IPS DF 6.9 (cell line): ENCODE data around the gene DNAI1.
"Not testable (repeated sequence)": the region's sequence is repeated elsewhere in the genome, so short reads cannot be mapped to it uniquely, and the experiment has no call there.

ENCODE experiments used
- DNase-seq: peaks from one replicate; pipeline ENCODE4 v3.0.0-alpha.2; 2013; ENCODE audit warnings: low read depth, low spot score
- H3K27ac ChIP-seq: one replicate; pipeline ENCODE4 v1.5.1; 2013; ENCODE audit warnings: low read length, control low read depth
- H3K27me3 ChIP-seq: 2 replicates; pipeline ENCODE4 v1.6.1; 2013; ENCODE audit warnings: mild to moderate bottlenecking, low read length; ENCODE audit not compliant: control insufficient read depth, insufficient read depth
- H3K36me3 ChIP-seq: 2 replicates; pipeline ENCODE4 v1.6.1; 2013; ENCODE audit warnings: low read length; ENCODE audit not compliant: control insufficient read depth, insufficient read depth
- H3K4me1 ChIP-seq: 2 replicates; pipeline ENCODE4 v1.6.1; 2013; ENCODE audit warnings: low read length; ENCODE audit not compliant: control insufficient read depth, insufficient read depth
- H3K4me3 ChIP-seq: 2 replicates; pipeline ENCODE4 v1.5.1; 2013; ENCODE audit warnings: mild to moderate bottlenecking, low read length
- H3K9me3 ChIP-seq: 2 replicates; pipeline ENCODE4 v1.6.1; 2013; ENCODE audit warnings: low read length, inconsistent platforms; ENCODE audit not compliant: control insufficient read depth, insufficient read depth
- WGBS: extraction: QIAGEN DNeasy Blood & Tissue Kit; methylation state at CpG from one replicate; pipeline ENCODE4 v1.1.7; 2013; ENCODE audit warnings: mixed read lengths, missing lambda C conversion rate; ENCODE audit not compliant: insufficient read length, insufficient coverage; 5-methylcytosine and 5-hydroxymethylcytosine counted together

Gene DNAI1

GRCh38 chr9:34431667-34432066, 26.9 kb upstream of the DNAI1 start:
- H3K4me1 ChIP-seq, result no peaks in the 10 kb centered on the region
- no peak overlapping the region for H3K27ac ChIP-seq
- H3K9me3 ChIP-seq, result no peaks in the 10 kb centered on the region
- no peaks in the 10 kb centered on the region for H3K36me3 ChIP-seq
- no peak for DNase-seq
- H3K4me3 ChIP-seq, result no peak overlapping the region
- H3K27me3 ChIP-seq, result no peaks in the 10 kb centered on the region
- WGBS, result no CpG with 5 or more reads among the region's 2 CpGs

DNA sequence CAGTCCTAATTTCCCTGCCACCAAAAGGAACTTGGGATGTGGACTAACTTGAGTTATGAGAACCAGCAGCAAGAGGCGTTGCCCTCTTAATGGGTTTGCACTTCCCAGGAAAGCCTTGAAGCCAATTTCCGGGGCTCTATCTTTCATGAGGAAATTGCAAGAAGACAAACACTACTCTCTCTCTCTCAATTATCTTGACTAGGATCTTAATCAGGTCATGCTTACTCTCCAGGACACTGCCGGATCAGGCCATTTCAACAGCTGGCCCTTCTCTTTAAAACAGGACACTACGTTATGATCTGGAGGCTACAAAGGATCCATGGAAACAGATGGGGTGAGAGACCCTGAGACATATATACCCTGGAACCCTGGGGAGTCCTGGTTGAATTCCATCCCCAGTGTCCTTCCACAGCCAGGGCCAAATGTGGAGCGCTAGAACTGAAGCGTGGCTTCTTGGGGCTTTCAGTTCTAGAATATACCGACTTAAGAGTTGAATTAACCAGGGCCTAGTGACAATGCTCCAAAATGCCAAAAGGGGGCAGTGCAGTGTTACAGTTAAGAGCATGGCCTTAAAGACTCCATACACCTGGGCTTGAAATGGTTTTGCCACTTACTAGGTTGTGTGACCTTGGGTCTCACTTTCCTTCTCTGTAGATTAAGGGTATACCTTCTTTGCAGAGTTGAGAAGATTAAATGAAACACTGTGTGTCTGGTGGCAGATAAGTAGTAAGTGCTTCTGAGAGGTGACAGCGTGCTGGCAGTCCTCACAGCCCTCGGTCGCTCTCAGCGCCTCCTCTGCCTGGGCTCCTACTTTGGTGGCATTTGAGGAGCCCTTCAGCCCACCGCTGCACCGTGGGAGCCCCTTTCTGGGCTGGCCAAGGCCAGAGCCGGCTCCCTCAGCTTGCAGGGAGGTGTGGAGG, 21.3 kb upstream of the DNAI1 start:
- Histone ChIP-seq H3K27me3 (no peaks in the 10 kb centered on the region), H3K4me1 (no peaks in the 10 kb centered on the region), H3K9me3 (no peaks in the 10 kb centered on the region), H3K27ac (no peak overlapping the region), H3K36me3 (no peaks in the 10 kb centered on the region), H3K4me3 (no peak overlapping the region)
- peak; percentile 81 for DNase-seq
- WGBS, result no CpG with 5 or more reads among the region's 14 CpGs

DNA sequence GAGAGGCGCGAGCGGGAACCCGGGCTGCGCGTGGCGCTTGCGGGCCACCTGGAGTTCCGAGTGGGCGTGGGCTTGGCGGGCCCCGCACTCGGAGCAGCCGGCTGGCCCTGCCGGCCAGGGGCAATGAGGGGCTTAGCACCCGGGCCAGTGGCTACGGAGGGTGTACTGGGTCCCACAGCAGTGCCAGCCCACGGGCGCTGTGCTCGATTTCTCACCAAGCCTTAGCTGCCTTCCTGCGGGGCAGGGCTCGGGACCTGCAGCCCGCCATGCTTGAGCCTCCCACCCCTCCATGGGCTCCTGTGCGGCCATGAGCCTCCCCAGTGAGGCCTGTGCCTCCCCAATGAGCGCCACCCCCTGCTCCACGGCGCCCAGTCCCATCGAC, 20.7 kb upstream of the DNAI1 start:
- H3K36me3 ChIP-seq, DNase-seq, H3K4me1 ChIP-seq, H3K27ac ChIP-seq, H3K9me3 ChIP-seq, H3K27me3 ChIP-seq, H3K4me3 ChIP-seq: not testable (repeated sequence)
- no CpG with 5 or more reads among the region's 28 CpGs for WGBS

- WGBS, result no CpG with 5 or more reads among the region's 4 CpGs
- H3K27ac ChIP-seq, H3K9me3 ChIP-seq, H3K36me3 ChIP-seq, H3K4me3 ChIP-seq, H3K27me3 ChIP-seq, DNase-seq, H3K4me1 ChIP-seq: not testable (repeated sequence)
These were observed 20.1 kb upstream of the DNAI1 start for GRCh38 chr9:34438465-34438864.

DNA sequence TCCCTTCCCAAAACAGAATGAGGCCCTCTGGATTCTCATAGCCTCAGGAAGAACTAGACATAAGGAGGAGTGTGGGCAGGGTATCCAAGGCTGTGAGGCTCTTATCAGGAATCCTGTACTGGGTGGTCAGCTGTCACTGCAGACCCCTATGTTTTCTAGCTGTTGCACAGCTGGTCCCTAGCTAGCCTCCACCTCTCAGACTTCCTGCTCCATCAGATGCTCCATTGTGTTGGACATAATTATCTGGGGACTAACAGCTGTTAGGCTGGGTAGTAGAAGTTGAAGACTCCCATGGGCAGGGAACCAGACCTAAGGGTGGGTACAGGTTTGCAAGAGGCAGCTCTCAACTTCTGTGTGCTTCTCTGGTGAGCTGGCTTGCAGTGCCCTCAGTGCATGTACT, 18.6 kb upstream of the DNAI1 start:
- H3K36me3 ChIP-seq, result no peaks in the 10 kb centered on the region
- H3K9me3 ChIP-seq, result no peaks in the 10 kb centered on the region
- DNase-seq, result no peak
- H3K27me3 ChIP-seq, result no peaks in the 10 kb centered on the region
- no peak overlapping the region for H3K4me3 ChIP-seq
- H3K27ac ChIP-seq, result no peak overlapping the region
- H3K4me1 ChIP-seq, result no peaks in the 10 kb centered on the region

GRCh38 chr9:34442770-34443169, 15.8 kb upstream of the DNAI1 start:
- WGBS, result no CpG with 5 or more reads among the region's 1 CpG
- Histone ChIP-seq H3K36me3 (no peaks in the 10 kb centered on the region), H3K4me3 (no peak overlapping the region), H3K9me3 (no peaks in the 10 kb centered on the region), H3K27ac (no peak overlapping the region), H3K4me1 (no peaks in the 10 kb centered on the region), H3K27me3 (no peaks in the 10 kb centered on the region)
- no peak for DNase-seq

DNA sequence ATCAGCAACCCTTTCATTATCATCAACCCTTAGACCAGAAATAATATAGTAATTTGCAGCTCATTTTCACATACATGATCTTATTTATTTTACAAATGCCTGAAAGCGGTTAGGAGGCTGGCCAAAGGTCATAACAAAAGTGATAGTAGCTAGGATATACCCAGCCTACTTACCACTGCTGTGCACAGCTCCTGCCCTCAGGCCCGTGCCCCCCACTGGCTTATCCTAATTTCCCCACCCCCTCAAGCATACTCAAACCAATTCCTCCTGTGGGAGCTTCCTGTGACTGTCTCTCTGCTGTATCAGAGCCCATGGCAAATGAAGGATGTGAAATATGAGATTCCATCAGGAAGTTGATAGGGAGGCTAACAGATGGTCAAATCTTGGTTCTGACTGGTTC, 15.1 kb upstream of the DNAI1 start:
- Histone ChIP-seq H3K27me3 (no peaks in the 10 kb centered on the region), H3K4me1 (no peaks in the 10 kb centered on the region), H3K27ac (no peak overlapping the region), H3K4me3 (no peak overlapping the region), H3K9me3 (no peaks in the 10 kb centered on the region), H3K36me3 (no peaks in the 10 kb centered on the region)
- no peak for DNase-seq
- no CpG with 5 or more reads among the region's 2 CpGs for WGBS

- Histone ChIP-seq H3K9me3 (no peaks in the 10 kb centered on the region), H3K27me3 (no peaks in the 10 kb centered on the region), H3K4me1 (no peaks in the 10 kb centered on the region), H3K27ac (no peak overlapping the region), H3K4me3 (no peak overlapping the region), H3K36me3 (no peaks in the 10 kb centered on the region)
- DNase-seq, result no peak
These were observed 14.6 kb upstream of the DNAI1 start for GRCh38 chr9:34443976-34444375.

- H3K4me1 ChIP-seq, result peaks cover 2% of the 10 kb centered on the region; the same call in 1 of the 2 replicates
- no peaks in the 10 kb centered on the region for H3K27me3 ChIP-seq
- H3K27ac ChIP-seq, result no peak overlapping the region
- H3K4me3 ChIP-seq, result no peak overlapping the region
- H3K36me3 ChIP-seq, result no peaks in the 10 kb centered on the region
- no peaks in the 10 kb centered on the region for H3K9me3 ChIP-seq
- DNase-seq, result no peak
These were observed 12.1 kb upstream of the DNAI1 start for GRCh38 chr9:34446468-34446891.

GRCh38 chr9:34446951-34447350, 11.7 kb upstream of the DNAI1 start:
- WGBS, result no CpG with 5 or more reads among the region's 1 CpG

GRCh38 chr9:34450644-34451043, 8.0 kb upstream of the DNAI1 start:
- no peak for DNase-seq
- Histone ChIP-seq H3K27ac (no peak overlapping the region), H3K27me3 (no peaks in the 10 kb centered on the region), H3K36me3 (no peaks in the 10 kb centered on the region), H3K4me3 (no peak overlapping the region), H3K9me3 (no peaks in the 10 kb centered on the region), H3K4me1 (peaks cover 2% of the 10 kb centered on the region; the same call in 1 of the 2 replicates)
- WGBS, result 100% methylated on average over 1 of the region's 10 CpGs

More at GRCh38 chr9:34446951-34447350, 11.7 kb upstream of the DNAI1 start:
- Histone ChIP-seq H3K4me1 (peaks cover 2% of the 10 kb centered on the region; the same call in 1 of the 2 replicates), H3K36me3 (no peaks in the 10 kb centered on the region), H3K27me3 (no peaks in the 10 kb centered on the region), H3K27ac (no peak overlapping the region), H3K9me3 (no peaks in the 10 kb centered on the region), H3K4me3 (no peak overlapping the region)
- no peak for DNase-seq
